CD4-positive, CD25-positive, alpha-beta regulatory T cell (primary cell): ENCODE results near the gene DNMT3A. TPM values are rescaled to one million over a fixed set of nuclear protein-coding genes. Genes with fewer than 3 reads are reported as not detected.
A peak's percentile ranks its signal among the peaks of the same experiment; 100 is the strongest.
"Not testable (repeated sequence)": the region's sequence is repeated elsewhere in the genome, so short reads cannot be mapped to it uniquely, and the experiment has no call there.

Experiments used
- ATAC-seq, 2 donors: fragments of 150-1000 bp; cut with Tn5 transposase; one replicate each; pipeline ENCODE4 v1.10.0; 2021; ENCODE audit warnings: low read depth in 2 of 2, moderate number of reproducible peaks in 2 of 2, moderate library complexity in 1 of 2
- DNase-seq, 3 donors: peaks; one replicate each; pipeline versions ENCODE4 v3.0.0 to v3.0.0-alpha.2; 2012 to 2022; ENCODE audit warnings: mixed read lengths in 1 of 3
- H3K27ac ChIP-seq: one replicate; pipeline ENCODE4 v1.7.0; 2013; ENCODE audit warnings: mild to moderate bottlenecking, low read length; ENCODE audit not compliant: insufficient read depth, poor library complexity, severe bottlenecking
- H3K27me3 ChIP-seq: one replicate; pipeline ENCODE4 v1.7.0; 2013; ENCODE audit warnings: low read length; ENCODE audit not compliant: control insufficient read depth, insufficient read depth
- H3K36me3 ChIP-seq: one replicate; pipeline ENCODE4 v1.7.0; 2013; ENCODE audit warnings: mild to moderate bottlenecking, low read length, moderate library complexity; ENCODE audit not compliant: control insufficient read depth, insufficient read depth
- H3K4me1 ChIP-seq: 2 replicates; pipeline ENCODE4 v1.7.0; 2013; ENCODE audit warnings: mild to moderate bottlenecking, low read length; ENCODE audit not compliant: insufficient read depth, control insufficient read depth, poor library complexity, severe bottlenecking
- H3K4me3 ChIP-seq: one replicate; pipeline ENCODE4 v1.7.0; 2013; ENCODE audit warnings: low read depth, mild to moderate bottlenecking, low read length, moderate library complexity
- H3K9me3 ChIP-seq, 2 experiments: 1 replicate in 1 of 2; 2 replicates in 1 of 2; pipeline ENCODE4 v1.7.0; 2013; ENCODE audit warnings: low read length in 2 of 2, mild to moderate bottlenecking in 1 of 2, moderate library complexity in 1 of 2; ENCODE audit not compliant: control insufficient read depth in 2 of 2
- H3K27ac Mint-ChIP-seq, 3 donors: one replicate each; pipeline ENCODE4 v1.8.0; 2020 to 2022; ENCODE audit warnings: mild to moderate bottlenecking in 3 of 3, mixed read lengths in 3 of 3, moderate library complexity in 2 of 3
- H3K27me3 Mint-ChIP-seq: one replicate; pipeline ENCODE4 v1.8.0; 2022; ENCODE audit warnings: mild to moderate bottlenecking, mixed read lengths
- H3K36me3 Mint-ChIP-seq: one replicate; pipeline ENCODE4 v1.8.0; 2020; ENCODE audit warnings: mixed read lengths
- H3K4me1 Mint-ChIP-seq, 4 donors: one replicate each; pipeline ENCODE4 v1.8.0; 2020 to 2022; ENCODE audit warnings: mixed read lengths in 4 of 4, mild to moderate bottlenecking in 1 of 4
- H3K4me3 Mint-ChIP-seq, 4 donors: one replicate each; pipeline ENCODE4 v1.8.0; 2020 to 2022; ENCODE audit warnings: mild to moderate bottlenecking in 4 of 4, mixed read lengths in 4 of 4, moderate library complexity in 3 of 4
- H3K9me3 Mint-ChIP-seq, 7 donors: one replicate each; pipeline ENCODE4 v1.8.0; 2020 to 2022; ENCODE audit warnings: mixed read lengths in 7 of 7, mild to moderate bottlenecking in 3 of 7, moderate library complexity in 2 of 7
- polyA plus RNA-seq, 4 donors: library from polyadenylated mRNA; unstranded; fragments of 300-500 nt; fragmentation: Illumina TruSeq; gene quantifications; one replicate each; pipeline ENCODE4 v1.2.3, GENCODE V29; 2021
- total RNA-seq: library from RNA; stranded (reverse); gene quantifications from one replicate; pipeline ENCODE4 v1.2.3, GENCODE V29; 2022

DNMT3A gene
- total and polyA plus RNA-seq, 5 donors from 2014 or later = 8.1 to 81.0 (median 12.4) TPM

GRCh38 chr2:25215232-25215631 is 126.5 kb downstream of the DNMT3A start:
- H3K36me3 ChIP-seq = no peaks in the 10 kb centered on the region
- Mint-ChIP-seq H3K27me3 (peaks cover 4% of the 10 kb centered on the region), H3K27ac (peak overlapping the region; percentile 88 to 90 (median 90)), H3K4me1 (peaks cover under 1 to 35% (median 11%) of the 10 kb centered on the region in 4 donors), H3K36me3 (no peaks in the 10 kb centered on the region), H3K4me3 (peak overlapping the region; percentile 82 to 89 (median 87)), H3K9me3 (no peaks in the 10 kb centered on the region)
- DNase-seq = no peak
- no peaks in the 10 kb centered on the region for H3K9me3 ChIP-seq
- peak overlapping the region; percentile 67 for H3K27ac ChIP-seq
- no peak for ATAC-seq
- no peaks in the 10 kb centered on the region for H3K27me3 ChIP-seq
- no peak overlapping the region for H3K4me3 ChIP-seq
- H3K4me1 ChIP-seq = peaks cover 16% of the 10 kb centered on the region

DNA sequence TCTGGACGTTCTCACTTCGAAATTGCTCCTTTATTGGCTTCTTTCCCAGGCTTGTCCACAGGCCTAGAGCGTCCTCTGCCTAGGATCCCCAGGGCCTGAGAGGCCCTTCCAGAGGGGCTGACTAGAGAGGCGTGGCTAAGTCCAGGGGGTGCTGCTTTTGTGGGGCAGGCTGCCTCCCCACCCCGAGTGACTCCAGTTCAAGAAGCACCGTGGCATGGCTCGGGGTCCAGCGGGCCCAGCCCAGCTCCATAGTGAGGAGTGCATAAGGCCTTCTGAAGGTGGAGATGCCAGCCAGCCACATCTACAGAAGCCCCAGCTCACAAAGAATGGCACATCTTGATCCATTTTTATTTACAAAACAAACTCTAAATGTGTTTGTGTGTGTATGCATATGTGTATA is 128.5 kb downstream of the DNMT3A start:
- no peak for DNase-seq
- Mint-ChIP-seq H3K9me3 (no peaks in the 10 kb centered on the region), H3K4me3 (peak overlapping the region in 1 of 4 donors; percentile 32), H3K27me3 (no peaks in the 10 kb centered on the region), H3K4me1 (peaks cover 5 to 45% (median 13%) of the 10 kb centered on the region in 4 donors), H3K27ac (no peak overlapping the region), H3K36me3 (no peaks in the 10 kb centered on the region)
- Histone ChIP-seq H3K36me3 (no peaks in the 10 kb centered on the region), H3K4me1 (peaks cover 23% of the 10 kb centered on the region), H3K9me3 (no peaks in the 10 kb centered on the region), H3K27me3 (no peaks in the 10 kb centered on the region), H3K27ac (no peak overlapping the region), H3K4me3 (no peak overlapping the region)
- ATAC-seq = no peak

DNA sequence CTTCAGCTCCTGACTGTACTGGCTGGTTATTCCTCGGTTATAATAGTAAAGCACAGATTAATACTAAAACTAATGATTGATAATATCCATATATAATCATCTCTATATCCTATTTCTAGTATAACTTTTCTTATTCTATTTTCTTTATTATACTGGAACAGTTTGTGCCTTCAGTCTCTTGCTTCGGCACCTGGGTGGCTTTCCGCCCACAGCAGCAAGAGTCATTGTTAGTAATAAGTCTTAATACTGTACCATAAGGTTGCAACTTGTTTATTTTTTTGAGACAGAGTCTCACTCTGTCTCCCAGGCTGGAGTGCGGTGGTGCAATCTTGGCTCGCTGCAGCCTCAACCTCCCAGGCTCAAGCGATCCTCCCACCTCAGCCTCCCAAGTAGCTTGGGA is 130.8 kb downstream of the DNMT3A start:
- H3K27me3 Mint-ChIP-seq, H3K36me3 Mint-ChIP-seq, H3K27me3 ChIP-seq, H3K9me3 Mint-ChIP-seq, H3K27ac ChIP-seq, H3K4me3 ChIP-seq, ATAC-seq, DNase-seq, H3K9me3 ChIP-seq, H3K36me3 ChIP-seq: not testable (repeated sequence)
- peaks cover 14% of the 10 kb centered on the region for H3K4me1 ChIP-seq
- H3K4me3 Mint-ChIP-seq = peak overlapping the region in 2 of 4 donors; percentile 36 to 58
- peak overlapping the region in 2 of 3 donors; percentile 44 to 55 for H3K27ac Mint-ChIP-seq
- H3K4me1 Mint-ChIP-seq = peaks cover 5 to 40% (median 15%) of the 10 kb centered on the region in 4 donors

DNA sequence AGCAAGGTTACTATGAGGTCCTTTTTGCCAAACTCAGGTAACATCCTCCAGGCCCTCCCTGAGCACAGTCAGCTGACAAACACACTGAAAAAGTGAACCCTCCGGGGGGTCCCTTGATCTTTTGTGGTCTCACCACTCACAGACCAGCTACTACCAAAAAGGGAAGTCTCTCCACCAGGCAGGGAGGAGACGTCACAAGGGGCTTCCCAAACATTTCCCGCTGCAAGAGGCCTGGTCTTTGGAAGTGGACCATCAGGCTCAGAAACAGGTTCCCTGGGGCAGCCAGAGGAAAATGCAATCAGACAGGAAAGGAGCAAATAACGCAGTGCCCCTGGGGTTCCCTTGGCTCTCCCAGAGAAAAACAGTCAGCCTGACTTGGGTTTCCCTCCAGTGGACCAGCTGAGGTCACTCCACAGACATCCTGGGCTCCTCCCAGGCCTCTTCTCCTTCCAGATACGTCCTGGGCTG is 134.6 kb downstream of the DNMT3A start:
- H3K4me1 Mint-ChIP-seq = peaks cover 5 to 36% (median 13%) of the 10 kb centered on the region in 4 donors
- Histone ChIP-seq H3K4me1 (peaks cover 14% of the 10 kb centered on the region), H3K27me3 (no peaks in the 10 kb centered on the region), H3K9me3 (no peaks in the 10 kb centered on the region), H3K36me3 (no peaks in the 10 kb centered on the region), H3K27ac (no peak overlapping the region), H3K4me3 (no peak overlapping the region)
- no peak overlapping the region for H3K4me3 Mint-ChIP-seq
- DNase-seq (no peak), ATAC-seq (no peak)
- no peaks in the 10 kb centered on the region for H3K27me3 Mint-ChIP-seq
- no peaks in the 10 kb centered on the region for H3K36me3 Mint-ChIP-seq
- H3K9me3 Mint-ChIP-seq = no peaks in the 10 kb centered on the region
- peak overlapping the region in 1 of 3 donors; percentile 56 for H3K27ac Mint-ChIP-seq

DNA sequence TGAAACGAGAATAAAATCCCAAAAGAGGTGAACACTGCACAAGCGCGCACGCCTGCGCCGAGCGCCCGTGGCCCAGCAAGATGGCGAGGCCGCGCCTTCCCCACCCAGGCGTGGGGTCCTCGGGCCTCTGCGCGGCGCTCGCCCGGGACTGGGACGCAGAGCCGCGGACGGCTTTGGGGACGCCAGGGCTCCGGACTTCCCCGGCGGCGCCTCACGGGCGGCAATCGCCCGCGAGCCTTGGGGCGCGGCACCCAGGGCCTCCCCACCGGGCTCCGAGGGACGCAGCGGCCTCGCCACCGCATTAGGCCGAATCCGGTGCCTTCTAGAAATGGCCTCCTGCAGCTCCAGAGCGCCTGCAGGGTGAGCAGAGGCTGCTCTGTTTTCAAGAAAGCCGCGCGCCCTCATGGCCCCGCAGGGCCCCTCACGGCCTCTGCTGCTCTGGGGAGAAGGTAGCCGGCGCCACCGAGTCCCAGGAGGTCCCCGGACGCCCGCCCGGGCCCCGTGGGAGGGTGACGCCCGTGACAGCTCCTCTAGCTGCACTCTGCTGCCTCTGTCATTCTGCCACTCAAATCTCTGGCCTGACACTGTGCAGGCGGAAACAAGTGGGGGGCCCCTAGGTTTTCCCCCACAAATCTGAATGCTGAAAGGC is 137.4 kb downstream of the DNMT3A start:
- Mint-ChIP-seq H3K36me3 (no peaks in the 10 kb centered on the region), H3K4me3 (no peak overlapping the region), H3K9me3 (no peaks in the 10 kb centered on the region), H3K4me1 (peaks cover 0 to 10% (median 4%) of the 10 kb centered on the region in 4 donors), H3K27ac (no peak overlapping the region), H3K27me3 (peaks cover 6% of the 10 kb centered on the region)
- DNase-seq = no peak
- Histone ChIP-seq H3K27me3 (no peaks in the 10 kb centered on the region), H3K4me1 (no peaks in the 10 kb centered on the region), H3K9me3 (no peaks in the 10 kb centered on the region), H3K27ac (no peak overlapping the region), H3K4me3 (no peak overlapping the region), H3K36me3 (no peaks in the 10 kb centered on the region)
- ATAC-seq = peak; percentile 67 to 68

DNA sequence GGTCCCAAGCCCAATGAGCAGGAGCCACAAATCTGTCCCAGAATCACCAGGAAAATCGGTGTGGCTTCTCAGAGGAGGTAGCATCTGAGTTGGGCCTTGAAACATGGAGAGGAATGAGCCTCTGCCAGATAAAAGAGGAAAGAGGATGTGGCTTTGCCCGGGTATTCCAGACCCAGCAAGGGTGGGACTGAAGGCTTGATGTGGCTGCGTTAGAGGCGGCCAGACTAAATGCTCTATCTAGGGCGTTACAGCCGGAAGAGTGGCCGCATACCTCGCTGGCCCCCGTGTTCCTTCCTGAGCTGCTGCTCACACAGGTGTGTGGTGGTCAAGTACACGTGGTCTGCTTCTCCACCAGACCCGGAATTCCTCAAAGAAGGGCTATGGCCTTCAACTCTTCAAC is 139.4 kb downstream of the DNMT3A start:
- no peak for DNase-seq
- no peak overlapping the region for H3K27ac Mint-ChIP-seq
- Histone ChIP-seq H3K9me3 (no peaks in the 10 kb centered on the region), H3K4me3 (no peak overlapping the region), H3K27me3 (no peaks in the 10 kb centered on the region), H3K27ac (no peak overlapping the region), H3K4me1 (no peaks in the 10 kb centered on the region), H3K36me3 (no peaks in the 10 kb centered on the region)
- no peaks in the 10 kb centered on the region for H3K9me3 Mint-ChIP-seq
- no peak for ATAC-seq
- peaks cover 0 to 8% (median under 1%) of the 10 kb centered on the region in 4 donors for H3K4me1 Mint-ChIP-seq
- H3K4me3 Mint-ChIP-seq = no peak overlapping the region
- H3K36me3 Mint-ChIP-seq = no peaks in the 10 kb centered on the region
- peaks cover 17% of the 10 kb centered on the region for H3K27me3 Mint-ChIP-seq

GRCh38 chr2:25201794-25202193 is 139.9 kb downstream of the DNMT3A start:
- Mint-ChIP-seq H3K27ac (no peak overlapping the region), H3K27me3 (peaks cover 17% of the 10 kb centered on the region), H3K9me3 (no peaks in the 10 kb centered on the region), H3K4me3 (no peak overlapping the region), H3K4me1 (peaks cover 0 to 8% (median under 1%) of the 10 kb centered on the region in 4 donors), H3K36me3 (no peaks in the 10 kb centered on the region)
- Histone ChIP-seq H3K4me3 (no peak overlapping the region), H3K9me3 (no peaks in the 10 kb centered on the region), H3K27ac (no peak overlapping the region), H3K4me1 (no peaks in the 10 kb centered on the region), H3K27me3 (no peaks in the 10 kb centered on the region), H3K36me3 (no peaks in the 10 kb centered on the region)
- DNase-seq = no peak
- no peak for ATAC-seq

GRCh38 chr2:25201265-25201664 is 140.5 kb downstream of the DNMT3A start:
- H3K36me3 ChIP-seq = no peaks in the 10 kb centered on the region
- DNase-seq (no peak), ATAC-seq (no peak)
- Mint-ChIP-seq H3K27ac (no peak overlapping the region), H3K4me1 (peaks cover 0 to 13% (median 4%) of the 10 kb centered on the region in 4 donors), H3K4me3 (no peak overlapping the region), H3K27me3 (peaks cover 17% of the 10 kb centered on the region), H3K9me3 (no peaks in the 10 kb centered on the region), H3K36me3 (no peaks in the 10 kb centered on the region)
- H3K4me3 ChIP-seq = no peak overlapping the region
- H3K27ac ChIP-seq = no peak overlapping the region
- H3K9me3 ChIP-seq = no peaks in the 10 kb centered on the region
- no peaks in the 10 kb centered on the region for H3K27me3 ChIP-seq
- H3K4me1 ChIP-seq = no peaks in the 10 kb centered on the region
